ENCODE results near the gene RPL7A.
"Not testable (repeated sequence)": the region's sequence is repeated elsewhere in the genome, so short reads cannot be mapped to it uniquely, and the experiment has no call there.

RPL7A gene

DNA sequence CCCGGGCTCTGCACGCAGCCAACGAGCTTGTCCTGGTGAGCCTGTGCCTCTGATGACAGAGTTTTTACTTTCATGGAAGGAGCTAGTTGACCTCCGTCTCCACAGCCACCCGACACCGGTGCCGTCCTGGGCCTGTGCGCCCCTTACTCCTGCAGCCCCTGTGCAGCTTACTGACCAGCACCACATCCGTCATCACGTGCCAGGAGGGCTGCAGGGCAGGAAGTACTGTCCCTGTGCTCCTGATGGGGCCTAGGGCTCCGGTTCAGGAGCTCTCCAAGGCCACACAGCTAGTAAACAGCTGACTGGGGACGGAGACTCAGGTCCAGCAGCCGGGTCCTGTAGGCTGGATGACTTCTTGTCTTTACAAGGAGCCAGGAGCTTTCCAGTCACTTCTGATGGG, 38.3 kb downstream of the RPL7A start:
- DNase-seq (ENCODE audit: extremely low spot score), result no peak
- POLR2A ChIA-PET, result interaction anchor here (0.9 to 2.0 kb wide), 3 partner anchors 11 to 39 kb away, joined by 3 to 5 read pairs (median 3); partner anchors contain the start of genes MED22, RPL7A and SURF1
- CTCF ChIA-PET, result interaction anchor here (0.6 kb wide), 1 partner anchor 170 kb away, joined by 4 read pairs; no protein-coding TSS in a partner anchor

DNA sequence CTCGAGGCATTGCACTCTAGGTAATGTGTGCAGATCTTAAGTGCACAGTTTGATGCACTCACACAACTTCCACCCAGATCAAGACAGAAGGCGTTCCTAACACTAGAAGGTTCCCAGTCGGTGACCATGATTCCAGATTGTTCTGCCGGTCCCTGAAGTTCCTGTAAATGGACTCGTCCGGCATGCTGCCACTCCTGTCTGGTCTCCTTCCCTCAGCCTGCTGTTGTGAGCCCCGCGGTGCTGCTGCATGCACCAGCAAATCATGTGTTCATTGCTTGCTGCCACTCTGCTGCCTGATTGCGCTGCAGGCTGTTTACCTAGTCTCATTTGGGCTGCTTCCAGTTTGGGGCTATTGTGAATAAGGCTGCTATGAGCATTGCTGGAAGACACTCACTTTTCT, 39.7 kb downstream of the RPL7A start:
- TF ChIP-seq TARDBP (IDR thresholded peaks at IDR 0.05), result no peak
- no peak for TF ChIP-seq NFRKB (IDR thresholded peaks at IDR 0.05)
- TF ChIP-seq, protein P1, sequence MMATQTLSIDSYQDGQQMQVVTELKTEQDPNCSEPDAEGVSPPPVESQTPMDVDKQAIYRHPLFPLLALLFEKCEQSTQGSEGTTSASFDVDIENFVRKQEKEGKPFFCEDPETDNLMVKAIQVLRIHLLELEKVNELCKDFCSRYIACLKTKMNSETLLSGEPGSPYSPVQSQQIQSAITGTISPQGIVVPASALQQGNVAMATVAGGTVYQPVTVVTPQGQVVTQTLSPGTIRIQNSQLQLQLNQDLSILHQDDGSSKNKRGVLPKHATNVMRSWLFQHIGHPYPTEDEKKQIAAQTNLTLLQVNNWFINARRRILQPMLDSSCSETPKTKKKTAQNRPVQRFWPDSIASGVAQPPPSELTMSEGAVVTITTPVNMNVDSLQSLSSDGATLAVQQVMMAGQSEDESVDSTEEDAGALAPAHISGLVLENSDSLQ (IDR thresholded peaks at IDR 0.05), result no peak
- TF ChIP-seq ZNF384 (IDR thresholded peaks at IDR 0.05), result no peak
- no peak for TF ChIP-seq FOXK2 (IDR thresholded peaks at IDR 0.05)
- no peak for TF ChIP-seq LEF1 (IDR thresholded peaks at IDR 0.05; ENCODE audit: borderline replicate concordance)
- TF ChIP-seq FOXM1 (IDR thresholded peaks at IDR 0.05; ENCODE audit: borderline replicate concordance), result no peak
- TF ChIP-seq L3MBTL2 (conservative IDR thresholded peaks at IDR 0.05), result no peak
- no peak for TF ChIP-seq ARNT (IDR thresholded peaks at IDR 0.05)
- TF ChIP-seq BHLHE40 (IDR thresholded peaks at IDR 0.05; ENCODE audit: borderline replicate concordance), result no peak
- TF ChIP-seq SUZ12 (IDR thresholded peaks at IDR 0.05), result no peak
- no peak for TF ChIP-seq ELF4 (IDR thresholded peaks at IDR 0.05)
- no peak for TF ChIP-seq CTBP1 (IDR thresholded peaks at IDR 0.05; ENCODE audit: borderline replicate concordance)
- TF ChIP-seq HDGF (IDR thresholded peaks at IDR 0.05; ENCODE audit: borderline replicate concordance), result no peak
- no peak for TF ChIP-seq FOXA1 (IDR thresholded peaks at IDR 0.05)
- no peak for DNase-seq (ENCODE audit: extremely low spot score)
- ChIA-PET POLR2A (interaction anchor here (1.2 kb wide), 1 partner anchor 40 kb away, joined by 3 read pairs; the partner anchor contains the start of genes MED22 and RPL7A), CTCF (no interaction called here)

More for the DNA sequence above, 38.3 kb downstream of the RPL7A start:
- TF ChIP-seq FOXK2 (IDR thresholded peaks at IDR 0.05) (no peak), CTBP1 (IDR thresholded peaks at IDR 0.05; ENCODE audit: borderline replicate concordance) (no peak)

DNA sequence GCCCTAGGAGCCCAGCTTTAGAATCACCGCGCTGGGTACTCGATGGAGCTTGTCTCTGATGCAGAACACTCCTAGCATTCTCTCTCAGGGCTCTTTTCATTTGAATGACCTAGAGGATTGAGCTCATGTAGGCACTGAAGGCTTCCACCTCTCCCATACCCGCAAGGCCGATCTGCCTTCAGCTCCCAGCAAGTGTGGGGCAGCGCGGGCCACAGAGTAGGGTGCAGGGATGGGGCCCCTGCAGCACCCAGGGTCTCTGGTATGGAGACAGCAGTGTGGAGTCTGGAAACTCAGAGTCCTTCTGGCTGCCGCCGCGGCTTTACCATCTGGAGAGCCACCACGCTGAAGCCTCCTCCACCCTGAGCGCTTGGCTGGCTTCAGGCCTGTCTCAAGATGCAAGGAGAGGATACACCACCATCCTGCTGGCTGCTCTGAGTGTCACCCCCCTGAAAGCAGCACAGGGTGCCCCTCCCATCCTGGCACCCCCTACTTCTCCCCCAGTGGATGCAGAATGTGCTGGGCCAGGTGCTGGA, 41.1 kb downstream of the RPL7A start:
- CTCF ChIA-PET, result no interaction called here
- TF ChIP-seq NFRKB (IDR thresholded peaks at IDR 0.05), result no peak
- POLR2A ChIA-PET, result no interaction called here
- no peak for DNase-seq (ENCODE audit: extremely low spot score)

DNA sequence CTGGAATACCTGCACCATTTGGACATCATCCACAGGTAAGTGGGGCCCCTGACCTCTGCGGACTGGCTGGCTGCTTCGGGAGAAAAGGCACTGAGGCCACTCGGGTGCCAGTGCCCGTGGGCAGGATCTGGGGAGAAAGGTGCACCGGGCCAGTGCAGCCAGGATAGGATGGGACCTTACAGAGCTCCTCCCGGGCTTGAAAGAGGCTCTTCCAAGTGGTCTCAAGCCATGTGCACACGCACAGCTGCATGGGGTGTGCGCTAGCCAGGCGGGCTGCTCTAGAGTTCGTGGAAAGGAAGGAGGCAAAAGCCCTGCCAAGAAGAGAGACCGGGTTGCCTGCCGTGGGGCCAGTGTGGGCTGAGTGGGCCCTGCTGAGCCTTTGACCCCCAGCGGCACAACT, 41.5 kb downstream of the RPL7A start:
- DNase-seq (ENCODE audit: extremely low spot score), result no peak
- ChIA-PET CTCF (no interaction called here), POLR2A (no interaction called here)
- TF ChIP-seq CTBP1 (IDR thresholded peaks at IDR 0.05; ENCODE audit: borderline replicate concordance), result no peak
- no peak for TF ChIP-seq SUZ12 (IDR thresholded peaks at IDR 0.05)
- no peak for TF ChIP-seq BHLHE40 (IDR thresholded peaks at IDR 0.05; ENCODE audit: borderline replicate concordance)
- TF ChIP-seq L3MBTL2 (conservative IDR thresholded peaks at IDR 0.05), result no peak

DNA sequence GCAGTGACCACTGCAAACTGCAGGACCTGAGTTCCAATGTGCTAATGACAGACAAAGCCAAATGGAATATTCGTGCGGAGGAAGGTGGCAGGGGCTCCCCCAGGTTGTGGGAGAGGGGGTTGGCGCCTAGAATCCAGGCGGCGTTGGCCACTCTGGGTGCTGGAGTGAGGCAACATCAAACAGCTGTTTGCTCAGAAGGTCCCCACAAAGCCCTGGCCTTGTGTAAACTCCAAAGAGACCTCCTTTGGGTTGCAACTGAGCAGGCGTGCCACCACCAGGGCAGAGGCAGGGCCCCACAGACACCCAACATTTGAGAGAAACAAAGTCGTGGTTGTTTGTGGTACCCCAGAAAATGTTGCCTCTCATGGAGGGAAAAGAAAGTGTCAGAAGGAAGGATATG, 42.7 kb downstream of the RPL7A start:
- POLR2A ChIA-PET, result no interaction called here
- CTCF ChIA-PET, result no interaction called here
- TF ChIP-seq ELF4 (IDR thresholded peaks at IDR 0.05) (no peak), FOXA1 (IDR thresholded peaks at IDR 0.05) (no peak), ARNT (IDR thresholded peaks at IDR 0.05) (no peak), SP1 (IDR thresholded peaks at IDR 0.05) (no peak), HDGF (IDR thresholded peaks at IDR 0.05; ENCODE audit: borderline replicate concordance) (no peak), ZNF384 (IDR thresholded peaks at IDR 0.05) (no peak)
- no peak for DNase-seq (ENCODE audit: extremely low spot score)

DNA sequence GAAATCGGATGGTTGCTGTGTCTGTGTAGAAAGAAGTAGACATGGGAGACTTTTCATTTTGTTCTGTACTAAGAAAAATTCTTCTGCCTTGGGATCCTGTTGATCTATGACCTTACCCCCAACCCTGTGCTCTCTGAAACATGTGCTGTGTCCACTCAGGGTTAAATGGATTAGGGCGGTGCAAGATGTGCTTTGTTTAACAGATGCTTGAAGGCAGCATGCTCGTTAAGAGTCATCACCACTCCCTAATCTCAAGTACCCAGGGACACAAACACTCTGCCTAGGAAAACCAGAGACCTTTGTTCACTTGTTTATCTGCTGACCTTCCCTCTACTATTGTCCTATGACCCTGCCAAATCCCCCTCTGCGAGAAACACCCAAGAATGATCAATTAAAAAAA, 43.4 kb downstream of the RPL7A start:
- CTCF ChIA-PET; DNase-seq (ENCODE audit: extremely low spot score); POLR2A ChIA-PET: not testable (repeated sequence)

DNA sequence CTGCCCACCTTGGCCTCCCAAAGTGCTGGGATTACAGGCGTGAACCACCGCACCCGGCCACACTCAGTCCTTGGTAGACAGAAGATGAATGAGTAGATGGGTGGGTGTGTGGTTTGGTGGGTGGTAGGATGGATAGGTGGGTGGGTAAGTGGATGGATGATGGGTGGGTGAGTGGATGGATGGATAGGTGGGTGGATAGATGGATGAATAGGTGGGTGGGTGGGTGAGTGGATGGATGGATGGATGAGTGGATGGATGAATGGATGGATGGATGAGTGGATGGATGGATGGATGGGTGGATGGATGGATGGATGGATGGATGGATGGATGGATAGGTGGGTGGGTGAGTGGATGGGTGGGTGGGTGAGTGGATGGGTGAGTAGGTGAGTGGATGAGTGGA, 44.3 kb downstream of the RPL7A start:
- CTCF ChIA-PET; POLR2A ChIA-PET; DNase-seq (ENCODE audit: extremely low spot score): not testable (repeated sequence)

DNA sequence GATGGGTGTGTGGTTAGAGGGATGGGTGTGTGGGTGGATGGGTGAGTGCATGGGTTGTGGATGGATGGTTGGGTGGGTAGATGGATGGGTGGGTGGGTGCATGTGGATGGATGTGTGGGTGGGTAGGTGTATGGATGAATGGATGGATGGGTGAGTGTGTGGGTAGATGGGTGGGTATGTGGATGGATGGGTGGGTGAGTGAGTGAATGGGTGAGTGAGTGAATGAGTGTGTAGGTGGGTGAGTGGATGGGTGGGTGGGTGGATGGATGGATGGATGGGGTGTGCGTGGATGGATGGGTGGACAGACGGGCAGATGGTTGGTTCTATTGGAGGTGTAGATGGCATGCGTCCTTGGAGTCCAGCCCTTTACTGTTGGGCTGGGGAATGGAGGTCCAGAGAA, 45.4 kb downstream of the RPL7A start:
- POLR2A ChIA-PET, result no interaction called here
- CTCF ChIA-PET, result no interaction called here
- DNase-seq (ENCODE audit: extremely low spot score), result no peak
- TF ChIP-seq SUZ12 (IDR thresholded peaks at IDR 0.05) (no peak), BHLHE40 (IDR thresholded peaks at IDR 0.05; ENCODE audit: borderline replicate concordance) (no peak), ELF4 (IDR thresholded peaks at IDR 0.05) (no peak), FOXK2 (IDR thresholded peaks at IDR 0.05) (no peak), TARDBP (IDR thresholded peaks at IDR 0.05) (no peak), FOXM1 (IDR thresholded peaks at IDR 0.05; ENCODE audit: borderline replicate concordance) (no peak), HDGF (IDR thresholded peaks at IDR 0.05; ENCODE audit: borderline replicate concordance) (no peak), ARNT (IDR thresholded peaks at IDR 0.05) (no peak), FOXA1 (IDR thresholded peaks at IDR 0.05) (no peak), LEF1 (IDR thresholded peaks at IDR 0.05; ENCODE audit: borderline replicate concordance) (no peak), ZNF384 (IDR thresholded peaks at IDR 0.05) (no peak), CTBP1 (IDR thresholded peaks at IDR 0.05; ENCODE audit: borderline replicate concordance) (no peak), SP1 (IDR thresholded peaks at IDR 0.05) (no peak), L3MBTL2 (conservative IDR thresholded peaks at IDR 0.05) (no peak), NFRKB (IDR thresholded peaks at IDR 0.05) (no peak)
- TF ChIP-seq, protein P1 (IDR thresholded peaks at IDR 0.05), result no peak
